HEK293T (cell line): ENCODE data around the gene VWA8.

Source experiments
- CTCF ChIA-PET: fragments of 350-600 bp; formaldehyde crosslinking; extraction: SDS; loops from one replicate; lab custom pipeline; 2021; ENCODE audit warnings: antibody characterized with exemption, inconsistent platforms; lab: Yijun Ruan, JAX
- POLR2A ChIA-PET: fragments of 350-600 bp; formaldehyde crosslinking; extraction: SDS; loops from one replicate; lab custom pipeline; 2020; ENCODE audit warnings: antibody characterized with exemption, inconsistent platforms; lab: Yijun Ruan, JAX
- DNase-seq: peaks from one replicate; pipeline ENCODE4 v3.0.0; 2012; ENCODE audit warnings: mixed read lengths; ENCODE audit errors: extremely low spot score
- ARNT ChIP-seq: fragments of 450-650 bp; IDR thresholded peaks from 2 replicates; pipeline ENCODE4 v1.6.1; 2017; ENCODE audit warnings: mild to moderate bottlenecking
- BHLHE40 ChIP-seq: fragments of 450-650 bp; IDR thresholded peaks from 2 replicates; pipeline ENCODE4 v1.6.1; 2016; ENCODE audit warnings: mild to moderate bottlenecking, moderate library complexity, borderline replicate concordance
- CTBP1 ChIP-seq: fragments of 450-650 bp; IDR thresholded peaks from 2 replicates; pipeline ENCODE4 v1.6.1; 2016; ENCODE audit warnings: borderline replicate concordance
- ELF4 ChIP-seq: fragments of 450-650 bp; IDR thresholded peaks from 2 replicates; pipeline ENCODE4 v1.6.1; 2017; ENCODE audit warnings: antibody characterized with exemption
- FOXA1 ChIP-seq: fragments of 450-650 bp; IDR thresholded peaks from 2 replicates; pipeline ENCODE4 v1.6.1; 2016; ENCODE audit warnings: mild to moderate bottlenecking
- FOXK2 ChIP-seq: fragments of 450-650 bp; IDR thresholded peaks from 2 replicates; pipeline ENCODE4 v1.6.1; 2016; ENCODE audit warnings: mild to moderate bottlenecking
- FOXM1 ChIP-seq: fragments of 450-650 bp; IDR thresholded peaks from 2 replicates; pipeline ENCODE4 v1.6.1; 2017; ENCODE audit warnings: mild to moderate bottlenecking, borderline replicate concordance
- HDGF ChIP-seq: fragments of 450-650 bp; IDR thresholded peaks from 2 replicates; pipeline ENCODE4 v1.6.1; 2017; ENCODE audit warnings: antibody characterized with exemption, borderline replicate concordance
- L3MBTL2 ChIP-seq: fragments of 450-650 bp; conservative IDR thresholded peaks from 2 replicates; pipeline ENCODE4 v1.6.1; 2016; ENCODE audit warnings: mild to moderate bottlenecking
- LEF1 ChIP-seq: fragments of 450-650 bp; IDR thresholded peaks from 2 replicates; pipeline ENCODE4 v1.6.1; 2017; ENCODE audit warnings: mild to moderate bottlenecking, borderline replicate concordance
- NFRKB ChIP-seq: fragments of 450-650 bp; IDR thresholded peaks from 2 replicates; pipeline ENCODE4 v1.6.1; 2016; ENCODE audit warnings: mild to moderate bottlenecking, moderate library complexity
- PKNOX1 ChIP-seq: fragments of 450-650 bp; IDR thresholded peaks from 2 replicates; pipeline ENCODE4 v1.6.1; 2016
- SP1 ChIP-seq: fragments of 450-650 bp; IDR thresholded peaks from 2 replicates; pipeline ENCODE4 v1.6.1; 2017
- SUZ12 ChIP-seq: fragments of 450-650 bp; IDR thresholded peaks from 2 replicates; pipeline ENCODE4 v1.6.1; 2016; ENCODE audit warnings: mild to moderate bottlenecking
- TARDBP ChIP-seq: fragments of 450-650 bp; IDR thresholded peaks from 2 replicates; pipeline ENCODE4 v1.6.1; 2016
- ZNF384 ChIP-seq: fragments of 450-650 bp; IDR thresholded peaks from 2 replicates; pipeline ENCODE4 v1.6.1; 2016

VWA8 gene

GRCh38 chr13:41941174-41941573, 19.7 kb downstream of the VWA8 start:
- ChIA-PET POLR2A (no interaction called here), CTCF (no interaction called here)
- DNase-seq: no peak
- TF ChIP-seq SUZ12: no peak
- TF ChIP-seq ELF4: no peak
- no peak for TF ChIP-seq TARDBP
- no peak for TF ChIP-seq LEF1
- no peak for TF ChIP-seq FOXK2
- TF ChIP-seq FOXM1: no peak
- no peak for TF ChIP-seq CTBP1
- TF ChIP-seq PKNOX1: no peak

GRCh38 chr13:41939398-41939797, 21.5 kb downstream of the VWA8 start:
- TF ChIP-seq PKNOX1: peak; percentile 67; the same call in 1 of the 2 replicates
- no peak for TF ChIP-seq SP1
- ChIA-PET CTCF (no interaction called here), POLR2A (no interaction called here)
- DNase-seq: no peak

- no peak for TF ChIP-seq ELF4
- no peak for TF ChIP-seq ZNF384
- no peak for TF ChIP-seq CTBP1
- no peak for TF ChIP-seq LEF1
- TF ChIP-seq FOXM1: no peak
- no peak for TF ChIP-seq FOXK2
- TF ChIP-seq TARDBP: no peak
- TF ChIP-seq FOXA1: no peak
- no peak for TF ChIP-seq HDGF
- TF ChIP-seq SP1: no peak
- TF ChIP-seq SUZ12: no peak
- TF ChIP-seq PKNOX1: no peak
- no peak for TF ChIP-seq NFRKB
- no peak for TF ChIP-seq ARNT
- TF ChIP-seq BHLHE40: no peak
- TF ChIP-seq L3MBTL2: no peak
- no peak for DNase-seq
- CTCF ChIA-PET: no interaction called here
- POLR2A ChIA-PET: no interaction called here
These were observed 22.0 kb downstream of the VWA8 start for GRCh38 chr13:41938918-41939317.

GRCh38 chr13:41937388-41937787, 23.5 kb downstream of the VWA8 start:
- ChIA-PET CTCF (no interaction called here), POLR2A (no interaction called here)
- TF ChIP-seq SUZ12 (no peak), CTBP1 (no peak), FOXA1 (no peak), BHLHE40 (no peak), PKNOX1 (no peak), ZNF384 (no peak), FOXM1 (no peak), TARDBP (no peak)
- DNase-seq: no peak

GRCh38 chr13:41935501-41935900, 25.4 kb downstream of the VWA8 start:
- ChIA-PET POLR2A (no interaction called here), CTCF (no interaction called here)
- TF ChIP-seq BHLHE40 (no peak), LEF1 (no peak), TARDBP (no peak), L3MBTL2 (no peak), FOXK2 (no peak), NFRKB (no peak), CTBP1 (no peak), ELF4 (no peak), HDGF (no peak), SP1 (no peak), FOXA1 (no peak), FOXM1 (no peak), SUZ12 (no peak)
- DNase-seq: no peak

- DNase-seq: no peak
- ChIA-PET POLR2A (no interaction called here), CTCF (no interaction called here)
- TF ChIP-seq ZNF384: no peak
- TF ChIP-seq SUZ12: no peak
- no peak for TF ChIP-seq FOXA1
- no peak for TF ChIP-seq CTBP1
- TF ChIP-seq BHLHE40: no peak
- TF ChIP-seq FOXK2: no peak
- TF ChIP-seq TARDBP: no peak
These were observed 25.9 kb downstream of the VWA8 start for GRCh38 chr13:41934994-41935393.

- CTCF ChIA-PET: no interaction called here
- POLR2A ChIA-PET: no interaction called here
- DNase-seq: no peak
- no peak for TF ChIP-seq L3MBTL2
- TF ChIP-seq ELF4: no peak
- TF ChIP-seq ARNT: no peak
- no peak for TF ChIP-seq CTBP1
- TF ChIP-seq FOXA1: no peak
- TF ChIP-seq BHLHE40: no peak
- TF ChIP-seq SUZ12: no peak
These were observed 26.8 kb downstream of the VWA8 start for GRCh38 chr13:41934120-41934519.
